Measurements from ENCODE around the gene CYBA.

DNA sequence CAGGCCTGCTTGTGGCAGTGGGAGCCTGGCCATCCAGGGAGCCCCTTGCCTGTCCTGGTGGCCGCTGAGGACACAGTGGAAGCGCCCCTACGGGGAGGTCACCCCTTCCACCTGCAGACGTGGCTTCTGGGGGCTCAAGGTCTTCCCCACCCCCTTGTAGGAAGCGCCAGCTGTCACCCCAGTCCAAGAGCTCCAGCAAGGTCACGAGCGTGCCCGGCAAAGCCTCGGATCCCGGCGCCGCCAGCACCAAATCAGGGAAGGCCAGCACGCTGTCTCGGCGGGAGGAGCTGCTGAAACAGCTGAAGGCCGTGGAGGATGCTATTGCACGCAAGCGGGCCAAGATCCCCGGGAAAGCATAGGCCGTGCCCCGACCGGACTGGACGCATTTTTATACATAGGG lies 19.9 kb downstream of the CYBA start:
- TF ChIP-seq, protein P1, sequence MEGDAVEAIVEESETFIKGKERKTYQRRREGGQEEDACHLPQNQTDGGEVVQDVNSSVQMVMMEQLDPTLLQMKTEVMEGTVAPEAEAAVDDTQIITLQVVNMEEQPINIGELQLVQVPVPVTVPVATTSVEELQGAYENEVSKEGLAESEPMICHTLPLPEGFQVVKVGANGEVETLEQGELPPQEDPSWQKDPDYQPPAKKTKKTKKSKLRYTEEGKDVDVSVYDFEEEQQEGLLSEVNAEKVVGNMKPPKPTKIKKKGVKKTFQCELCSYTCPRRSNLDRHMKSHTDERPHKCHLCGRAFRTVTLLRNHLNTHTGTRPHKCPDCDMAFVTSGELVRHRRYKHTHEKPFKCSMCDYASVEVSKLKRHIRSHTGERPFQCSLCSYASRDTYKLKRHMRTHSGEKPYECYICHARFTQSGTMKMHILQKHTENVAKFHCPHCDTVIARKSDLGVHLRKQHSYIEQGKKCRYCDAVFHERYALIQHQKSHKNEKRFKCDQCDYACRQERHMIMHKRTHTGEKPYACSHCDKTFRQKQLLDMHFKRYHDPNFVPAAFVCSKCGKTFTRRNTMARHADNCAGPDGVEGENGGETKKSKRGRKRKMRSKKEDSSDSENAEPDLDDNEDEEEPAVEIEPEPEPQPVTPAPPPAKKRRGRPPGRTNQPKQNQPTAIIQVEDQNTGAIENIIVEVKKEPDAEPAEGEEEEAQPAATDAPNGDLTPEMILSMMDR (IDR thresholded peaks at IDR 0.05) = no peak
- TF ChIP-seq POLR2A (IDR thresholded peaks at IDR 0.05) = no peak

Measured in body of pancreas (tissue), 4 donors.